KBM-7 (cell line): ENCODE results near the gene CST4.
"Not testable (repeated sequence)": the region's sequence is repeated elsewhere in the genome, so short reads cannot be mapped to it uniquely, and the experiment has no call there.

Source experiments
- DNase-seq: peaks from one replicate; pipeline ENCODE4 v3.0.0-alpha.2; 2015
- in situ Hi-C: fragments of 300-500 bp; cut with MboI; formaldehyde crosslinking; loops from 2 replicates; pipeline ENCODE4 v1.14.3; 2020; ENCODE audit warnings: low sequenced_read_pairs, low pct_unique_long_range_greater_than_20kb, mixed read lengths

Gene CST4

DNA sequence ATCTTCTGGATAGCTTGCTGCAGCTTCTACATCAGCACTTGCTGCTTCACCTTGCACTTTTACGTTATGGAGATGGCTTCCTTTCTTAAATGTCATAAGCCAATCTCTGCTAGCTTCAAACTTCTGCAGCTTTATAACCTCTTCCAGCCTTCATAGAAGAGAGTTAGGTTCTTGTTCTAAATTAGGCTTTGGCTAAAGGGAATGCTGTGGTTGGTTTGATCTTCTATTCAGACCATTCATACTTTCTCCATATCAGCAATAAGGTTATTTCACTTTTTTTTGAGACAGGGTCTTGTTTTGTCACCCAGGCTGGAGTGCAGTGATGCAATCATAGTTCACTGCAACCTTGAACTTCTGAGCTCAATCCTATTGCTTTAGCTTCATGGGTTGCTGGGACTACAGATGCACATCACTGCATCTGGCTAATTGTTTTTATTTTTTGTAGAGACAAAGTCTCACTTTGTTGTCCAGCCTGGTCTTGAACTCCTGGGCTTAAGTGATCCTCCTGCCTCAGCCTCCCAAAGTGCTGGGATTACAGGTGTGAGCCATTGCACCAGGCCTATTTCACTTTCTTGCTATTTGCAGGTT, 38.9 kb downstream of the CST4 start:
- in situ Hi-C loops, result no loop called here
- DNase-seq, result no peak

DNA sequence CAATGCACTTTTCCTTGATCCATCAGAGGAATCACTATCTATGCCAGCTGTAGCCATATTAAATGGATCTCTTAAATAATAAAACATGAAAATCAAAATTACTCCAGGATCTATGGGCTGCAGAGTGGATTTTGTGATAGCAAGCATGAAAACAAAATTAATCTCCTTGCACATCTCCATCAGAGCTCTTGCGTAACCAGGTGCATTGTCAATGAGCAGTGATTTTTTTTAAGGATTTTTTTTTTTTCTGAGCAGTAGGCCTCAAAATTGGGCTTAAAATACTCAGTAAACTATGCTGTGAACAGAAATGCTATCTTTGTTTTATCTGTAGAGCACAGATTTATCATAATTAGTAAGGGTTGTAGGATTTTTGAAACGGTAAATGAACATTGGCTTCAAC, 39.6 kb downstream of the CST4 start:
- no peak for DNase-seq
- in situ Hi-C loops, result no loop called here

DNA sequence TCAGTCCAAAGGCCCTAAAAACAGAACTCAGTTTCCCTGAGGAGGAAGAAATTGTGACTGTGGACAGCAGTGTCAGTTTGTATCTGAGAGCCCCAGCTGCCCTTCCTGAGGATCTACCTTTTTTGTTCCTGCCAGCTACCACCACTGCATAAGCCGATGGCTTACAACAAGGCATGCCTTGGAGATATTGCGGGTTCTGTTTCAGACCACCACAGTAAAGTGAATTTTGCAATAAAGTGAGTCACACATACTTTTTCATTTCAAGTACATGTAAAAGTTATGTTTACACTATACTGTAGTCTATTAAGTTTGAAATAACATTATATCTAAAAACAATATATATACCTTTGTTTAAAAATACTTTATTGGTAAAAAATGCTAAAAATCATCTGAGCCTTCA, 41.5 kb downstream of the CST4 start:
- in situ Hi-C loops, result no loop called here
- no peak for DNase-seq

DNA sequence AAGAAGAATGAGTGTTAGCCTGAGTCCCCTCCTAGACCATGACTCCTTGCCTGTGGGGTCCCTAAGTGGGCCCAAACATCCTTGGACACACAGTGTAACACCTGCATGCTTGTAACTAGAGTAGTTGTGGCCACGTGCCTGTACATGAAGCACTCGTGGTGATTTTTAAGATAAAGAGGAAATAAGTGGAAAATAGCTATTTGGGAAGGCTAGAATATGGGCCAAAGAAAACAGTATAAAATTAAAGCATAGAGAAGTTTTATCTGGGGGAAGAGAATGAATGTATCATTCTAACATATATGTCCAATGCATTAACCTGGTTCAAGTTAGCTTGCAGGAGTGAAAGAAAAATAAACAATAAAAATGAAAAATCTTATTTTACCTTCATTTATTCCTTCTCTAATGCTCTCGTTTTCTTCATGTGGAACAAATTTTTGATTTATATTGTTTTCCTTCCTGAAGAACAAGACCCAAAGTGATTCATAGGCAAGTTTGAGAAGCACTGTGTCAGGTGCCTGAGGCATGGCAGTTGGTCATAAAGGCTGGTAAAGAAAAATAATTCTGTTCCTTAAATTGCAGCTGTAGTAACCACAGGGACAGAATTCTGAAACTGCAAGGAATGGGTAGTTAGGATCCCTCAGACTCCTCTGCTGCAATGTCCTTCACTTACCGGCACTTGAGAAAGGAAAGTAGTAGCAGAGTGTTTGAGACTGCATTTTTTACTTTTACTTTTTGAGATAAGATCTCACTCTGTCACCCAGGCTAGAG, 42.5 kb downstream of the CST4 start:
- in situ Hi-C loops, result no loop called here

DNA sequence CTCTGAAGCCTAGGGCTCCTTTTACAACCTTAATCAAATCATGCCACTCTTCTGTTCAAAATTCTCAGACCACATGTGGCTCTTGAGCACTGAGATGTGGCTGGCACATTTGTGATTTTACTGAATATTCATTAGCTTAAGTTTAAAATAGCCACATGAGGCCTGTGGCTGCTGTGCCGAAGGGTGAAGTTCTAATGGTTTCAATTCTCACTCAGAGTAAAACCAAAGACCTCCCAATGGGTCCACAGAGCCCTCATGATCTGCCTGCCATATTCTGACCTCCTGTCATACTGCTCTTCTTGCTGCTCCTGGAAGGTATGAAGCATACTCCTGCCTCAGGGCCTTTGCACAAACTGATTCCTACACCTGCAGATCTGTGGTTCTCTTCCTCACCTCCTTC, 43.3 kb downstream of the CST4 start:
- in situ Hi-C loops, result no loop called here
- no peak for DNase-seq

More for the DNA sequence above, 42.5 kb downstream of the CST4 start:
- DNase-seq, result no peak

DNA sequence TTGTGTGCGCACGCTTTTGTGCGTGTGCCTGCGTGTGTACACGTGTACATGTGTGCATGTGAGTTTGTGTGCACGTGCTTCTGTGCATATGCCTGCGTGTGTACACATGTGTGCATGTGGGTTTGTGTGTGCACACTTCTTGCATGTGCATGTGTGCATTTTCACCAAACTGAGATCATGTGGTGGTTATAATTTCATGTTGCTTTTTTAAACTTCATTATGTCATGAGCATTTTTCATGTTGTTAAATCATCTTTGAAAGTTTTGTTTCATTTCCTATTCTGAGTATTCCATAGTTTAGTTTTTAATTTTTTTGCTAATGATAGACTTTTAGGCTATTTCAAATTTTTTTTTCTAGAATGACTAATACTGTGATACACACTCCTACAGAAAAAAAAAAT, 44.7 kb downstream of the CST4 start:
- DNase-seq, result no peak
- in situ Hi-C loops, result no loop called here

DNA sequence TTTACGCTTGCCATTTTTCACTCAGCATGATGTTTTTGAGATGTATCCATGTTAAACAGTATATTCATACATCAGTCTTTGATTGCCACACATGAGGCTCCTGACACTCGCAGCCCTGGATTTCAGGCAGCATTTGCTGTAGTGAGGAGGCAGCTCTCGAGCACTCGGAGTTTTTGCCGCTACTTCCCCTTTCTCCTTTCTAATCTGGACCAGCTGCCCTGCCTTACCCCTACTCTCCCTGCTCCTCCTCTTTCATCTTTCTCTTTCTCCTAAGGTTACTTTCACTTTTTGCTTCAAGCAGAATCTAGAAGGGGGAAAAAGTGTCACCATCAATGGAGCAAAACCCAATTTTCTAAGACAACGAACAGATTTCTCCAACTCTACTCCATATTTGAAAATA, 45.2 kb downstream of the CST4 start:
- peak; percentile 67 for DNase-seq
- in situ Hi-C loops, result no loop called here

DNA sequence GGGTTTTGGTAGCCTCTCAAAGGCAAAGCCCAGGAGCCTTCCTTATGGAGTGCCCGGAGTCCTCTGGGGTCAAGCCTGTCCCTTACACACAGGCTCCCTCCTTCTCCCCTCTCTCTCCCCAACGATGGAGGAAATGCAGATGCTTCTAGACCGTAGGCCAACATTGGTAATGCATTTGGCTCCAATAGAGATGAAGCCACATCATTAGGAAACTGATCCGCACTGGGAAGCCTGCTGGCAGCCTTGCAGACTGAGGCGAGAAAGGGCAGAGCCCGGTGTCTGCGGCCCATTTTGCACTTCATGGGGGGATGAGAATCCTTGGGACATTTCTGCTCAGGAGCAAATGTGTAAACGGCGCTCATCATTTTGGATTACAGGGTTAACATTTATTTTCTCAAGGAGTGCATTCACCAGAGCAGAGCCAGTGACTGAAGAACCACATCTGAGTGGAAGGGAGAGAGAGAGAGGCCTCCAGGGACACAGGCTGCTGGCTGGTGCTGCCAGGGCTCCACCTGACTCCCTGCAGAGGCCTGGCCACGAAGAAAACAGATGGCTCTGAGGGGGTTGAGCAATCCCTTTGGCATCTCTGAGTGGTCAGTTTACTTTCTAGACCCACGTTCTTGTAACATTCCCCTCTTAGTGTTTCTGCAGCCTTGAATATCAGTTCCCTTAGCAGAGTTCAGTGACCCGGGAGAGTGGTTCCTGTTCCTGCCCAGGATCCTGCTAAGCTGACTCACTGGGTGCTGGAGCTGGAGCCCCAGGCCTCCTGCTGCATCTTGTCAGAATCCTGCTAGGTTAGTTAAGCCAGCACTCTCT, 46.7 kb downstream of the CST4 start:
- in situ Hi-C loops, result no loop called here
- no peak for DNase-seq

DNA sequence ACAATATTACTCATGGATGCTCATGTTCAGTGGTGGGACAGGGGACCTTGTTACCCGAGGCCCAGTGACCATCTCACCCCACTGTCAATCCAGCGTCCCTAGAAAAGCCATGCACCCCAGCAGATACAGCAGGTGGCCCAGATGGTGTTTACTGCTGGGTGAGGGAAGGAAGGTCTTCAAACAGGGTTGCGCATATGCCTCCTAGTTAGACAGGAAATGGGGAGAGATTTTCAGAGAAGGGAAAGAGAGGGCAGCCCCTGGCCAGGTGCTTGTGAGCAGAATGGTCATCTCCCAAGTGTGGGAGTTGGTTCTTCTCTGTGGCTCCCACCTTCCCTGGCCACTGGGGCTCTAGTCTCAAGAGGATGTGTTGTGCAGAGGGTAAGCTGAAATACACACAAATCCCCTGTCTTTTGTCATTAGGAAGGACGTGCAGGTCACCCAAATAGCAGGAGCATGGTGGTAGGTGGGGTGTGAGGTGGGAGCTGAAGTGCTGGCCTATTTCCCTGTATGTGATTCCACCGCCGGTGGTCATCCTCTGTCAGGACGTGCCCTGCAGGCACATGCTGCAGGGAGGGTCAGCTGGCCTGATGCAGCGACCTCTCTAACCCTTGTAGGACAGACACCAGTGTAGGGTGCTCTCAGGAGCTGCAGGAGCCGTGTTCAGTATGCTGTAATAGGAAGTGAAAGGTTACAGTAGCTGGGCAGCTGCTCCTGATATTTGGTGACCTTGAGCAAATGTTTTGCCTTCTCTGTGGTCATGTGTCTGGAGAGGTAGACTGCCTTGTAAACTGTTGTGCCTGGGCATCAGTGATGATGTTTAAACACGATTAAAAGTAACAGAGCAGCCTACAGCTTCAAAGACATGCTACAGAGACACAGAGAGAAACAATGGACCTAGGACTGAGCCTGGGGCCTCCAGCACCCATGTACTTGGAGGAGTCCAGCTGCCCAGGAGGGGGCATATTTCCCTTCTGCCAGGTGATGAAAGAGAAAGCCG, 47.9 kb downstream of the CST4 start:
- no peak for DNase-seq
- in situ Hi-C loops, result no loop called here

DNA sequence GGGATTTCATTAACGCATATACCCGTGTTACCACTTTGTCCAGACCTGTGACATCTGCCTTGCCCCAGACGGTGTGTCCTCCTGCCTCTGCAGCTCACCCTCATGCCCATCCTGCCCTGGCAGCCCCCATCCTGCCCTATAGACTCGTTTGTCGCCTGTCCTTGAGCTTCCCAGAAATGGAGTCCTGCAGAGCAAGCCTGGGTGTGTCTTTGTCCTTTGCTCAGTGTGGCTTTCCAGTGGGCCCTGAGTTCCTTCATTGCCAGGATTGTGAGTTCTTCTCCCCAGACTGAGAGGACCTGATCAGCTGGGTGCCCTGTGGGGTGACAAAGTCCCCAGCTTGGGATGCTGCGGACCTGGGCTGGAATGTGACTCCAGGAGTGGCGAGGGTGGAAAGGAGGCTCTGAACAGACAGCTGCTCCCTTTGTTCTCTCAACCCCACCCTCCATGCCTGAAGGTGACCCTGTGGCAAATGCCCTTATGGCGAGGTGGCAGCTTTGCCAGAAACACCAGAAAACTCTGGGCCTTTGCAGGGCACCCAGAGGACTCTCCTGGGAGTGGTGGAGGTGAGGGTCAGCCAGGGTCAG, 48.7 kb downstream of the CST4 start:
- in situ Hi-C loops, result no loop called here
- DNase-seq, result no peak

DNA sequence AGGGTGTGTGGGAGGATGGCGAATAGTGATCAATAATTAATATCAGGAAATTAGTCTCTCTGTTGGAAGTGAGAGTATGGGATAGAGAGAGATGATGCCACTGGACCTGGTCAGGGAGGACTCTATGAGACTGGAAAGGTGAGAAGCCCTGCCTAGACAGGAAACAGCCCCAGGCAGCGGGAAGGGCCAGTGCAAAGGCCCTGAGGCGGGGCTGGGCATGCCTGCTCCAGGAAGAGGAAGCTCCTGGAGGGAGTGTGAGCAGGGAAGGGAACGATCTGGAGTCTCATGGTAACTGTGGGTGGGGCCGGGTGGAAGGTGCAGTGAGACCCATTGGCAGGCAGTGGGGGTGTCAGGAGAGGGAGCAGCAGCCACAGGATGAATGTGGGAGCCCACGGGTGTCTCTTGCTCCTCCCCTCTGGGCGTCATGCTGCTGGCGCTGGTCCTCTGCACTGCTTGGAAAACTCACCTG, 49.3 kb downstream of the CST4 start:
- no peak for DNase-seq
- in situ Hi-C loops, result no loop called here

DNA sequence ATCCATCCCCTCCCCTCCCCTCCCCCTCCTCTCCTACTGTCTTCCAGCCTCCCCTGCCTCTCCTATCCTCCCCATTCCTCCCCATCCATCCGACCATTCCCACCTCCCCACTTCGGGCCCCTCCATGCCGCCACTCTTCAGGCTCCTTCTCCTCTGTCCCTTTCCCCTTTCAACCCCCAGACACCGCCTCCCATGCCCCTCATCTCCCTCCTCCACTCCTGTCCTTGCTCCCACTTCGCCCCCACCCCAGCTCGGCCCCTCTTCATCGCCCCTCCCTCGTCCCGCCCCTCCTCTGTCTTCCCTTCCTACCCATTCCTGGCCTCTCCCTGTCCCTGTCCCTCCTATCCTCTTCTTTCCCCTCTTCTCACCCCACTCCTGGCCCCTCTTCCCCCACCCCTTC, 50.5 kb downstream of the CST4 start:
- in situ Hi-C loops, result no loop called here

DNA sequence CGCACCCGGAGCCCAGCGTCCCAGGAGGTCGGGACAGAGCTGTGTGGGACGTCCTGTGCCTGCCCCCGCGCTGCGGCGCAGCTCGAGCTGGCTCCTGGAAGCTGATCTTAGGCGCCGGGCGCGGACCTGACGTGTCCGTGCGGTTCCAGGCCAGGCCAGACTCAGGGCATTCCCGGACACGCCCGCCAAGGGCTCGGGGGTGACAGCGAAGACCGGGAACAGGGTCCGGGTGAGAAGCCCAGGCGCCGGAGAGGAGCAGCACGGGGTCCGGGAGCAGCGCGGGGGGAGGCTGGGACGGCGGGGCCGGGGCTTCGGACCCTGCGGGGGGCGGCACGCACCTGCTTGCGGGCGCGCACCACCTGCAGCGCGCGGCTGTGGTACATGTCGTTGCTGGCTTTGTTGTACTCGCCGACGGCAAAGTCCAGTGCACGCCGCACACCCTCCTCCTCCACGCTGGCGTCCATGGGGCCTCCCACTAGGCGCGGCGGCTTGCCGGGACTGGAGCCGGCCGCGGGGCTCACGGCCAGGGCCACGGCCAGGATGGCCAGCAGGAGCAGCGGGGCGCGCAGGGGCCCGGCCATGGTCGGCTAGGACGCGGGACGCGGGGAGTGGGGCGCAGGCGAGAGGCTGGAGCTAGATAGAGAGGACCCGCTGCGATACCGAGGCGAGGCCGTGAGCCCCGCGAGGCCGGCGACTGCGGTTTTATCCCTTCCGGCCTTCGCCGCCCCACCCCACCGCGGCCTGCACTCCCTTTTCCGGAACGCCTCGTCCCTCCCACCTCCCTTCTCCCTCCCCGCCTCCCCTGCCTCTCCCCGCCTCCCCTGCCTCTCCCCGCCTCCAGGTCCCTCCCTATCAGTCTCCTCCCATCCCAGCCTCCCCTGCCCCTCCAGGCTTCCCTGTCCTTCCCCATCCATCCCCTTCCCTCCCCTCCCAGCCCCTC, 51.3 kb downstream of the CST4 start, which contains the start of gene CST3:
CST3 (minus strand) TSS at position 674 of the 940 bp plus-strand sequence; CDS start at position 581, 93 bp downstream.
- in situ Hi-C loops, result no loop called here
- peak; percentile 72 for DNase-seq

More for the DNA sequence above, 50.5 kb downstream of the CST4 start:
- no peak for DNase-seq

DNA sequence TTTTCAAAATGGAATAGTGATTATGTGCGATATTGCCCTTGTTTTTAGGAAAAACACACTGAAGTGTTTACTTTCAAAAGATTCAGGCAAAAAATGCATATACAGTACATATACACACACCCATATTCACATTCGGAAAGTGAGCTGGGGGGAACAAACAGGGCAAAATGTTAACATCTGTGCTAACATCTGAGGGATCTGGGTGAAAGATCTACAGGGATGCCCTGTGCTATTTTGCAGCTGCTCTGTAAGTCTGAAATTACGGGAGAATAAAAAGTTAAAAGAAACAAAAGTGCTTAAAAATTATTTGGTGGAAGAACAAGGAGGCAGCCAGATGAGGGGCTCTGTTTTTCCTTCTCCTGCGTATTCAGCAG, 51.9 kb downstream of the CST4 start:
- in situ Hi-C loops, result no loop called here
- DNase-seq, result no peak

DNA sequence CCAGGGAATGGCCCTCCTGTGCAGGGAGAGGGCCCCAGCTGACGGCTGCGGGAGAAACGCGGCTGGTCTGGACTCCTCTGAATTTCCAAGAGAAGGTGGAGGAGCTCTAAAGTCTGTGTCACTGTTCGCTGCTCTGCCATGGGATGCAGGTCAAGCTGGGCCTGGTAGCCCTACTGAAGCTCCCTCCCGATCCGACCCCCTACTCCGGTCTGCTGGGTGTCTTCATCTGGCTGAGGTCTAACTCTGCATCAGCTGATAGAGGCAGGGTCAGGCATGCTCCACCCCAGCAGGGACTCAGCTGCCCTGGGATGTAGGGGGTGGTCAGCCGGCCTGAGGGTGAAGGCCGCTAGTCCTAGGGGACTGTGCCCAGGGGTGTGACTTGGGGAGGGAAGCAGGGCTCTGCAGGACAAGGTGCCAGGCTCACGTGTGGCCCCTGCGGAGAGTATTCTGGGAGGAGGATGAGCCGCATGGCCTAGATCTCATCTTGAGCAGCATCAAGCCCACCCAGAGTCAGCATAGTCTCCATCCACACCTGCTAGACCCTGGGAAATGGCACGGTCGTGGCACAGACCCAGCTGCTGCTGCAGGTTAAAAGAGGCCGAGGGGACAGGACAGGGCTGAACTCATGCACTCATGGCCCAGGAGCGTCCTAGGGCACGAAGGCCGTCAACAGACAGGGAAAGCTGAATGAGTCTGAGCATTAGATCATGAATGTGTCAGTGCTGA, 52.5 kb downstream of the CST4 start:
- in situ Hi-C loops, result no loop called here
- DNase-seq, result no peak

DNA sequence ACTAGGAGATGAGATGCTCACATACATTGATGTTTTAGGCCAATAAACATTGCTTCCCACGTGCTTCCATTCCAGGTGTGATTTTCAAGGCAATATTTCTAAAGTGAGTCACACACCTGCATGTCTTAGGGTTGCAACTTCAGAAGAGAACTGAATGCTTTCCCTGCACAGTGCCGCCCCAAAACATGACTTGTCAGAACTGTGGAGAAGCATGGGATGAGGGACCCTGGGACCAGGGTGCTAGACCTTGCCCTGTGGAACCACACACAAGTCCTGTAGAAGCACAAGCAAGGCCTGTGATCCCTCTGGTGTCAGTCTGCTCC, 53.1 kb downstream of the CST4 start:
- in situ Hi-C loops, DNase-seq: not testable (repeated sequence)
